Activated CD4-positive, alpha-beta T cell treated with anti-CD3 and anti-CD28 coated beads for 4 hours (primary cell): ENCODE results near the gene SHROOM3.

ENCODE experiments used
- DNase-seq, 2 donors: peaks; one replicate each; pipeline ENCODE4 v3.0.0-alpha.2; 2020

SHROOM3 gene

GRCh38 chr4:76628251-76628650 lies 193.2 kb downstream of the SHROOM3 start:
- DNase-seq = no peak

GRCh38 chr4:76630741-76631140 lies 195.7 kb downstream of the SHROOM3 start:
- DNase-seq = no peak

- DNase-seq = no peak
Observed at GRCh38 chr4:76634220-76634619, 199.2 kb downstream of the SHROOM3 start.

GRCh38 chr4:76637712-76638361 lies 202.8 kb downstream of the SHROOM3 start:
- no peak for DNase-seq

GRCh38 chr4:76639288-76639687 lies 204.3 kb downstream of the SHROOM3 start:
- no peak for DNase-seq

- DNase-seq = no peak
Observed at GRCh38 chr4:76640353-76640910, 205.4 kb downstream of the SHROOM3 start.

- DNase-seq = no peak
Observed at GRCh38 chr4:76641351-76641750, 206.3 kb downstream of the SHROOM3 start.

- no peak for DNase-seq
Observed at GRCh38 chr4:76641758-76642157, 206.7 kb downstream of the SHROOM3 start.

GRCh38 chr4:76644831-76645485 lies 209.9 kb downstream of the SHROOM3 start:
- DNase-seq = no peak

- DNase-seq = no peak
Observed at GRCh38 chr4:76649086-76649485, 214.1 kb downstream of the SHROOM3 start.

GRCh38 chr4:76651616-76652015 lies 216.6 kb downstream of the SHROOM3 start:
- no peak for DNase-seq

- no peak for DNase-seq
Observed at GRCh38 chr4:76652389-76652788, 217.4 kb downstream of the SHROOM3 start.

GRCh38 chr4:76654084-76654483 lies 219.1 kb downstream of the SHROOM3 start:
- DNase-seq = no peak

- no peak for DNase-seq
Observed at GRCh38 chr4:76654791-76655190, 219.8 kb downstream of the SHROOM3 start.

GRCh38 chr4:76655566-76656479 lies 220.8 kb downstream of the SHROOM3 start:
- DNase-seq = no peak

- no peak for DNase-seq
Observed at GRCh38 chr4:76657443-76657842, 222.4 kb downstream of the SHROOM3 start.

- no peak for DNase-seq
Observed at GRCh38 chr4:76658231-76659102, 223.4 kb downstream of the SHROOM3 start.

GRCh38 chr4:76659103-76659490 lies 224.1 kb downstream of the SHROOM3 start:
- DNase-seq = no peak

GRCh38 chr4:76663824-76664223 lies 228.8 kb downstream of the SHROOM3 start:
- no peak for DNase-seq

GRCh38 chr4:76665153-76665552 lies 230.1 kb downstream of the SHROOM3 start:
- no peak for DNase-seq

GRCh38 chr4:76665721-76666120 lies 230.7 kb downstream of the SHROOM3 start:
- no peak for DNase-seq

- no peak for DNase-seq
Observed at GRCh38 chr4:76666944-76667532, 232.0 kb downstream of the SHROOM3 start.
